ENCODE measurements around the gene MIOX. TPM values are rescaled to one million over a fixed set of nuclear protein-coding genes. Genes with fewer than 3 reads are reported as not detected.
"Not testable (repeated sequence)": the region's sequence is repeated elsewhere in the genome, so short reads cannot be mapped to it uniquely, and the experiment has no call there.

The MIOX gene
- total and polyA plus RNA-seq, 2 donors (not counting 3 experiments of a cell fraction or from before 2014, with no cell fraction given): not detected

DNA sequence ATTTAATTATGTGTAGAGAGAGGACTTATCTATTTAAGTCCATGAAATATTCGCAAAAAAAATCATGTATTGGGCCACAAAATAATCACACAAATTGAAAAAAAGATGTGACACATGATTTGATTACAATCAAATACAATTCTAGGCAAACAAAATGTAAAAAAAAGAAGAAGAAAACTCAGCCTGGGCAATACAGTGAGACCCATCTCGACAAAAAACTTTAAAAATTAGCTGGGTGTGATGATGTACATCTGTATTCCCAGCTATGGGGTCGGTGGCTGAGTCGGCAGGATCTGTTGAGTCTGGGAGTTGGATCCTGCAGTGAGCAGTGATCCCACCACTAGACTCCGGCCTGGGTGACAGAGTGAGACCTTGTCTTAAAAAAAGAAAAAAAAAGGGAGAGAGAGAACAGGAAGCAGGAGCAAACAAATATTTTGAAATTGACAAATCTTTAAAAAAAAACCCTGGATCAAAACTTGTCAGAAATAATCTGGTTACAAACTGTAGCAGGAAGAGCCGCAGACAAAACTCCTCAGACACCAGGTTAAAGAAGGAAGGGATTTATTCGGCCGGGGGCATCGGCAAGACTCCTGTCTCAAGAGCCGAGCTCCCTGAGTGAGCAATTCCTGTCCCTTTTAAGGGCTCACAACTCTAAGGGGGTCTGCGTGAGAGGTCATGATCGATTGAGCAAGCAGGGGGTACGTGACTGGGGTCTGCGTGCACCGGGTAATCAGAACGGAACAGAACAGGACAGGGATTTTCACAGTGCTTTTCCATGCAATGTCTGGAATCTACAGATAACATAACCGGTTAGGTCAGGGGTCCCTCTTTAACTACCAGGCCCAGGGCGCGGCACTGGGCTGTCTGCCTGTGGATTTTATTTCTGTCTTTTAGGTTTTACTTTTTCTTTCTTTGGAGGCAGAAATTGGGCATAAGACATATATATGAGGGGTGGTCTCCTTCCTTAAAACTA, 46.5 kb downstream of the MIOX start:
- DNase-seq (ENCODE audit: low read depth, low spot score) (no peak), FAIRE-seq (no peak)
- peaks cover 18% of the 10 kb centered on the region for H3K4me1 ChIP-seq (ENCODE audit: control insufficient read depth, extremely low read depth, insufficient read depth, low read length)
- ChIA-PET CTCF (interaction anchor here (1.7 kb wide), 1 partner anchor 87 kb away, joined by 10 read pairs; no protein-coding TSS in a partner anchor), POLR2A (no interaction called here)
- TF ChIP-seq POLR2A (IDR thresholded peaks at IDR 0.05; ENCODE audit: low read depth, low read length): no peak
- no peak for TF ChIP-seq GATA2 (IDR thresholded peaks at IDR 0.05; ENCODE audit: insufficient read depth, insufficient read length, low read depth, low read length)
- TF ChIP-seq JUN (IDR thresholded peaks at IDR 0.05; ENCODE audit: borderline replicate concordance, insufficient read depth, insufficient read length, low read depth): no peak
- TF ChIP-seq MYC (IDR thresholded peaks at IDR 0.05; ENCODE audit: low read depth, low read length): no peak
- TF ChIP-seq FOS (IDR thresholded peaks at IDR 0.05; ENCODE audit: borderline replicate concordance, insufficient read depth, low read length): no peak
- no peak for TF ChIP-seq CTCF (IDR thresholded peaks at IDR 0.05; ENCODE audit: extremely low read depth in 1 of 2, insufficient read depth in 1 of 2, low read depth in 1 of 2, low read length in 2 of 2)
- TF ChIP-seq EZH2 (IDR thresholded peaks at IDR 0.05; ENCODE audit: borderline replicate concordance, low read depth, low read length, severe bottlenecking): no peak
- TF ChIP-seq POLR2AphosphoS5 (IDR thresholded peaks at IDR 0.05; ENCODE audit: insufficient read depth, low read depth, low read length): no peak
- TF ChIP-seq, protein P1, sequence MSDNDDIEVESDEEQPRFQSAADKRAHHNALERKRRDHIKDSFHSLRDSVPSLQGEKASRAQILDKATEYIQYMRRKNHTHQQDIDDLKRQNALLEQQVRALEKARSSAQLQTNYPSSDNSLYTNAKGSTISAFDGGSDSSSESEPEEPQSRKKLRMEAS (IDR thresholded peaks at IDR 0.05; ENCODE audit: insufficient read depth, insufficient read length): no peak
- H3K79me2 ChIP-seq (ENCODE audit: control insufficient read depth, insufficient read depth, low read length): no peaks in the 10 kb centered on the region
- dilution Hi-C loops (cut with MboI; ENCODE audit: extremely low pct_ligation_motif_present, low sequenced_read_pairs) (no loop called here), intact Hi-C loops (cut with micrococcal nuclease) (no loop called here)
- no peaks in the 10 kb centered on the region for H3K9me3 ChIP-seq (replicated peaks; ENCODE audit: control insufficient read depth, insufficient read depth, low read length)
- H2AFZ ChIP-seq (ENCODE audit: low read depth, low read length): no peak overlapping the region
- no peak overlapping the region for H3K27ac ChIP-seq (ENCODE audit: insufficient read depth, low read depth, low read length)
- H4K20me1 ChIP-seq (replicated peaks; ENCODE audit: control insufficient read depth, extremely low read depth, insufficient read depth, low read length): no peaks in the 10 kb centered on the region
- no TSS peak for BruUV-seq (replicated peaks)
- H3K4me3 ChIP-seq (replicated peaks in 1 of 3; ENCODE audit: insufficient read depth in 1 of 3, low read depth in 1 of 3, low read length in 3 of 3): no peak overlapping the region
- no peak overlapping the region for H3K4me2 ChIP-seq (ENCODE audit: insufficient read depth, low read length)
- no peaks in the 10 kb centered on the region for H3K9me1 ChIP-seq (replicated peaks; ENCODE audit: control insufficient read depth, extremely low read depth, insufficient read depth, low read length)
- H3K27me3 ChIP-seq (ENCODE audit: control insufficient read depth in 2 of 2, insufficient read depth in 2 of 2, low read length in 2 of 2): peaks cover 3 to 13% of the 10 kb centered on the region in 2 experiments
- no peaks in the 10 kb centered on the region for H3K36me3 ChIP-seq (ENCODE audit: control insufficient read depth in 2 of 2, extremely low read depth in 1 of 2, insufficient read depth in 2 of 2, low read length in 2 of 2)
- no peak overlapping the region for H3K9ac ChIP-seq (replicated peaks; ENCODE audit: extremely low read depth, insufficient read depth, low read length)

DNA sequence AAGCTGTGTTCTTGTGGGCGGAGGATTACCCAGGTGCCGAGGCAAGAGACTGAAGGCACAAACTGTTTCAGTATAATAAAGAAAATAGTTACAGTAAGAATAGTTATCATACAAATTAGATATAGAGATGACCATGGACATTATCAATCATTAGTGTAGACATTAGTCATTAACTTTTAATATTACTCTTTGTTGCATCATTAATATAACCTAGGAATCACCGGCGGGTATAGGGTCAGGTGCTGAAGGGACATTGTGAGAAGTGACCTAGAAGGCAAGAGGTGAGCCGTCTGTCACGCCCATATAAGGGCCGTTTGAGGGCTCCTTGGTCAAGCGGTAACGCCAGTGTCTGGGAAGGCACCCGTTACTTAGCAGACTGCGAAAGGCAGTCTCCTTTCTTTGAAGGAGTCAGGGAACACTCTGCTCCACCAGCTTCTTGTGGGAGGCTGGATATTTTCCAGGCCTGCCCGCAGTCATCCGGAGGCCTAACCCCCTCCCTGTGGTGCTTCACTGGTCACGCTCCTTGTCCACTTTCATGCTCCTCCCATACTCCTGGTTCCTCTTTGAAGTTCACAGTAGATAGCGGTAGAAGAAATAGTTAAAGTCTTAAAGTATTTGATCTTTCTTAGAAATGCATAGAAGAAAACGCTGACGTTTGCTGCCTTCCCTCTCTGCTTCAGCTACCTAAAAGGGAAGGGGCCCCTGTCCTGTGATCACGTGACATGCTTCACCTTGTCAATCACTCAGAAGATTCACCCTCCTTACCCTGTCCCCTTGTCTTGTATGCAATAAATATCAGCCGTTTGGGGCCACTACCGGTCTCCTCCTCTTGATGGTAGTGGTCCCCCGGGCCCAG, 47.4 kb downstream of the MIOX start:
- H3K9me3 ChIP-seq (replicated peaks; ENCODE audit: control insufficient read depth, insufficient read depth, low read length); POLR2A ChIA-PET; H2AFZ ChIP-seq (ENCODE audit: low read depth, low read length); H3K36me3 ChIP-seq (ENCODE audit: control insufficient read depth in 2 of 2, extremely low read depth in 1 of 2, insufficient read depth in 2 of 2, low read length in 2 of 2); H3K4me3 ChIP-seq (replicated peaks in 1 of 3; ENCODE audit: insufficient read depth in 1 of 3, low read depth in 1 of 3, low read length in 3 of 3); H3K4me2 ChIP-seq (ENCODE audit: insufficient read depth, low read length); H3K9me1 ChIP-seq (replicated peaks; ENCODE audit: control insufficient read depth, extremely low read depth, insufficient read depth, low read length); intact Hi-C loops (cut with micrococcal nuclease); H3K9ac ChIP-seq (replicated peaks; ENCODE audit: extremely low read depth, insufficient read depth, low read length); H4K20me1 ChIP-seq (replicated peaks; ENCODE audit: control insufficient read depth, extremely low read depth, insufficient read depth, low read length); DNase-seq (ENCODE audit: low read depth, low spot score); H3K79me2 ChIP-seq (ENCODE audit: control insufficient read depth, insufficient read depth, low read length); H3K27ac ChIP-seq (ENCODE audit: insufficient read depth, low read depth, low read length); dilution Hi-C loops (cut with MboI; ENCODE audit: extremely low pct_ligation_motif_present, low sequenced_read_pairs); FAIRE-seq; BruUV-seq (replicated peaks): not testable (repeated sequence)
- peaks cover 3 to 13% of the 10 kb centered on the region in 2 experiments for H3K27me3 ChIP-seq (ENCODE audit: control insufficient read depth in 2 of 2, insufficient read depth in 2 of 2, low read length in 2 of 2)
- CTCF ChIA-PET: interaction anchor here (1.9 kb wide), 1 partner anchor 9 kb away, joined by 9 read pairs; the partner anchor contains the start of gene SCO2
- H3K4me1 ChIP-seq (ENCODE audit: control insufficient read depth, extremely low read depth, insufficient read depth, low read length): peaks cover 18% of the 10 kb centered on the region
